Measurements from ENCODE around the gene ANKFY1.

- TF ChIP-seq CTCF (IDR thresholded peaks at IDR 0.05) (no peak), POLR2A (IDR thresholded peaks at IDR 0.05) (no peak)
Measured at GRCh38 chr17:4162321-4162720, 101.5 kb downstream of the ANKFY1 start.
